Posterior cingulate gyrus (tissue), 11 donors: ENCODE results near the gene RASA1.

Source experiments
- DNase-seq, 10 donors: peaks; one replicate each; pipeline versions ENCODE4 v3.0.0 to v3.0.0-alpha.2; 2020 to 2021; ENCODE audit warnings: mixed read lengths in 3 of 10
- intact Hi-C: fragments of 100-400 bp; cut with DNase I; formaldehyde crosslinking; loops from one replicate; pipeline ENCODE4 v1.15.1; 2023

RASA1 gene

GRCh38 chr5:87398981-87399614, 131.4 kb downstream of the RASA1 start:
- no peak for DNase-seq
- intact Hi-C loops: loop anchor here (5.0 kb wide), 1 partner anchor 132 kb away; the partner anchor contains the start of gene RASA1

- intact Hi-C loops: loop anchor here (2.0 to 5.0 kb wide), 2 partner anchors 132 to 329 kb away; partner anchors contain the start of gene RASA1
- DNase-seq: no peak
Measured at GRCh38 chr5:87399720-87400119, 132.0 kb downstream of the RASA1 start.

GRCh38 chr5:87400305-87400899, 132.7 kb downstream of the RASA1 start:
- DNase-seq: no peak

GRCh38 chr5:87401626-87402025, 133.9 kb downstream of the RASA1 start:
- no peak for DNase-seq
- intact Hi-C loops: loop anchor here (2.0 kb wide), 1 partner anchor 331 kb away; no protein-coding TSS in a partner anchor

More at GRCh38 chr5:87400305-87400899, 132.7 kb downstream of the RASA1 start:
- intact Hi-C loops: loop anchor here (2.0 kb wide), 1 partner anchor 330 kb away; no protein-coding TSS in a partner anchor

- peak in 1 of 10 donors; percentile 30 for DNase-seq
Measured at GRCh38 chr5:87403409-87403808, 135.7 kb downstream of the RASA1 start.

GRCh38 chr5:87403899-87404298, 136.2 kb downstream of the RASA1 start:
- intact Hi-C loops: no loop called here
- DNase-seq: no peak

More at GRCh38 chr5:87403409-87403808, 135.7 kb downstream of the RASA1 start:
- intact Hi-C loops: no loop called here

GRCh38 chr5:87404359-87404758, 136.7 kb downstream of the RASA1 start:
- DNase-seq: no peak
- intact Hi-C loops: no loop called here

GRCh38 chr5:87405472-87406155, 137.9 kb downstream of the RASA1 start:
- intact Hi-C loops: no loop called here
- DNase-seq: no peak

GRCh38 chr5:87408204-87408603, 140.5 kb downstream of the RASA1 start:
- intact Hi-C loops: no loop called here

GRCh38 chr5:87410931-87411330, 143.2 kb downstream of the RASA1 start:
- DNase-seq: no peak
- intact Hi-C loops: loop anchor here (10.0 kb wide), 2 partner anchors 364 to 1274 kb away; no protein-coding TSS in a partner anchor

More at GRCh38 chr5:87408204-87408603, 140.5 kb downstream of the RASA1 start:
- no peak for DNase-seq

- DNase-seq: no peak
- intact Hi-C loops: loop anchor here (10.0 kb wide), 2 partner anchors 363 to 1273 kb away; no protein-coding TSS in a partner anchor
Measured at GRCh38 chr5:87411586-87411972, 143.9 kb downstream of the RASA1 start.

- no peak for DNase-seq
- intact Hi-C loops: loop anchor here (10.0 kb wide), 2 partner anchors 363 to 1273 kb away; no protein-coding TSS in a partner anchor
Measured at GRCh38 chr5:87411973-87412629, 144.4 kb downstream of the RASA1 start.

- intact Hi-C loops: loop anchor here (10.0 kb wide), 2 partner anchors 362 to 1272 kb away; no protein-coding TSS in a partner anchor
- DNase-seq: peak; percentile 96 to 100 (median 98)
Measured at GRCh38 chr5:87412630-87413342, 145.1 kb downstream of the RASA1 start, which contains the start of gene CCNH. Gene CCNH, minus strand, starts transcription at chr5:87412930. Its CDS starts 136 bp downstream, at chr5:87412794.

GRCh38 chr5:87413343-87413645, 145.6 kb downstream of the RASA1 start:
- intact Hi-C loops: loop anchor here (10.0 kb wide), 2 partner anchors 362 to 1272 kb away; no protein-coding TSS in a partner anchor
- no peak for DNase-seq

- intact Hi-C loops: loop anchor here (10.0 kb wide), 2 partner anchors 356 to 1266 kb away; no protein-coding TSS in a partner anchor
- DNase-seq: no peak
Measured at GRCh38 chr5:87418506-87418905, 150.8 kb downstream of the RASA1 start.

GRCh38 chr5:87421307-87421706, 153.6 kb downstream of the RASA1 start:
- intact Hi-C loops: loop anchor here (10.0 kb wide), 1 partner anchor 773 kb away; no protein-coding TSS in a partner anchor
- no peak for DNase-seq

GRCh38 chr5:87423755-87424154, 156.1 kb downstream of the RASA1 start:
- no peak for DNase-seq
- intact Hi-C loops: loop anchor here (10.0 kb wide), 1 partner anchor 771 kb away; no protein-coding TSS in a partner anchor

- DNase-seq: no peak
- intact Hi-C loops: no loop called here
Measured at GRCh38 chr5:87430863-87431457, 163.3 kb downstream of the RASA1 start.

GRCh38 chr5:87432460-87432859, 164.8 kb downstream of the RASA1 start:
- intact Hi-C loops: no loop called here
- no peak for DNase-seq
